Neural progenitor cell (in vitro differentiated cells): ENCODE results near the gene TBC1D20. TPM values are rescaled to one million over a fixed set of nuclear protein-coding genes. Genes with fewer than 3 reads are reported as not detected.

Source experiments
- DNase-seq: peaks from one replicate; pipeline ENCODE4 v3.0.0-alpha.2; 2016; ENCODE audit warnings: low spot score
- H2AFZ ChIP-seq: fragments of 200-600 bp; sonication (generic); replicated peaks from 2 replicates; pipeline ENCODE4 v1.6.1; 2016; ENCODE audit warnings: antibody characterized with exemption
- H3F3A ChIP-seq: fragments of 200-600 bp; sonication (generic); 2 replicates; pipeline ENCODE4 v1.6.1; 2016; ENCODE audit warnings: antibody characterized with exemption, low read depth
- H3K27ac ChIP-seq: fragments of 200-600 bp; sonication (generic); 2 replicates; pipeline ENCODE4 v1.5.1; 2016; ENCODE audit warnings: mild to moderate bottlenecking
- H3K27me3 ChIP-seq: fragments of 200-600 bp; sonication (generic); 2 replicates; pipeline ENCODE4 v1.6.1; 2016; ENCODE audit warnings: mild to moderate bottlenecking, moderate library complexity
- H3K36me3 ChIP-seq: fragments of 200-600 bp; sonication (generic); 2 replicates; pipeline ENCODE4 v1.5.1; 2016
- H3K4me1 ChIP-seq: fragments of 200-600 bp; sonication (generic); 2 replicates; pipeline ENCODE4 v1.6.1; 2016; ENCODE audit warnings: mixed run types
- H3K4me2 ChIP-seq: fragments of 200-600 bp; sonication (generic); 2 replicates; pipeline ENCODE4 v1.6.1; 2016
- H3K4me3 ChIP-seq: fragments of 200-600 bp; sonication (generic); 2 replicates; pipeline ENCODE4 v1.5.1; 2016
- H3K79me2 ChIP-seq: fragments of 200-600 bp; sonication (generic); 2 replicates; pipeline ENCODE4 v1.6.1; 2016; ENCODE audit warnings: low read depth
- H3K9ac ChIP-seq: fragments of 200-600 bp; sonication (generic); 2 replicates; pipeline ENCODE4 v1.6.1; 2016
- H3K9me3 ChIP-seq: fragments of 200-600 bp; sonication (generic); 2 replicates; pipeline ENCODE4 v1.5.1; 2016; ENCODE audit warnings: low read depth
- H4K20me1 ChIP-seq: fragments of 200-600 bp; sonication (generic); 2 replicates; pipeline ENCODE4 v1.6.1; 2016; ENCODE audit warnings: low read depth
- H3K27ac Mint-ChIP-seq: 3 replicates; pipeline ENCODE4 v1.8.0; 2021; ENCODE audit warnings: mixed read lengths
- H3K27me3 Mint-ChIP-seq: 2 replicates; pipeline ENCODE4 v1.8.0; 2022; ENCODE audit warnings: low read depth, mild to moderate bottlenecking, inconsistent platforms, moderate library complexity, mixed read lengths; ENCODE audit not compliant: insufficient read depth
- H3K36me3 Mint-ChIP-seq: 3 replicates; pipeline ENCODE4 v1.8.0; 2021; ENCODE audit warnings: mixed read lengths
- H3K4me1 Mint-ChIP-seq: 3 replicates; pipeline ENCODE4 v1.8.0; 2021; ENCODE audit warnings: mixed read lengths
- H3K4me3 Mint-ChIP-seq: 3 replicates; pipeline ENCODE4 v1.8.0; 2021; ENCODE audit warnings: mild to moderate bottlenecking, moderate library complexity, mixed read lengths
- H3K9me3 Mint-ChIP-seq: 3 replicates; pipeline ENCODE4 v1.8.0; 2020; ENCODE audit warnings: mixed read lengths
- EZH2 ChIP-seq: fragments of 200-600 bp; sonication (generic); IDR thresholded peaks from 2 replicates; pipeline ENCODE4 v1.6.1; 2017; ENCODE audit warnings: antibody characterized with exemption, mild to moderate bottlenecking, moderate library complexity
- EZH2phosphoT487 ChIP-seq: fragments of 200-600 bp; sonication (generic); IDR thresholded peaks from 2 replicates; pipeline ENCODE4 v1.6.1; 2017; ENCODE audit warnings: antibody characterized with exemption
- total RNA-seq: library from RNA; depleted of rRNA; stranded (reverse); fragments of >200 nt; gene quantifications from 2 replicates; pipeline ENCODE4 v1.2.3, GENCODE V29; 2015; ENCODE audit warnings: low replicate concordance
- TF ChIP-seq, protein P1 (sequence below): fragments of 200-600 bp; sonication (generic); IDR thresholded peaks from 2 replicates; pipeline ENCODE4 v1.5.1; 2017; ENCODE audit warnings: antibody characterized with exemption, mild to moderate bottlenecking

The TBC1D20 gene
- total RNA-seq, 1 donor from 2014 or later = 23.2 TPM

GRCh38 chr20:433300-433975, 28.9 kb downstream of the TBC1D20 start:
- H4K20me1 ChIP-seq = peaks cover 5% of the 10 kb centered on the region
- Mint-ChIP-seq H3K4me1 (peaks cover 12% of the 10 kb centered on the region), H3K36me3 (peaks cover 24% of the 10 kb centered on the region), H3K9me3 (no peaks in the 10 kb centered on the region), H3K4me3 (no peak overlapping the region), H3K27ac (peak overlapping the region; percentile 82), H3K27me3 (peaks cover 7% of the 10 kb centered on the region)
- no peaks in the 10 kb centered on the region for H3K27me3 ChIP-seq
- DNase-seq = no peak
- no peaks in the 10 kb centered on the region for H3K79me2 ChIP-seq
- no peak overlapping the region for H3K9ac ChIP-seq
- no peaks in the 10 kb centered on the region for H3K4me1 ChIP-seq
- H3F3A ChIP-seq = peaks cover 5% of the 10 kb centered on the region
- no peaks in the 10 kb centered on the region for H3K36me3 ChIP-seq
- no peaks in the 10 kb centered on the region for H3K9me3 ChIP-seq
- no peak overlapping the region for H2AFZ ChIP-seq
- TF ChIP-seq EZH2phosphoT487 = no peak
- TF ChIP-seq EZH2 = no peak
- TF ChIP-seq, protein P1, sequence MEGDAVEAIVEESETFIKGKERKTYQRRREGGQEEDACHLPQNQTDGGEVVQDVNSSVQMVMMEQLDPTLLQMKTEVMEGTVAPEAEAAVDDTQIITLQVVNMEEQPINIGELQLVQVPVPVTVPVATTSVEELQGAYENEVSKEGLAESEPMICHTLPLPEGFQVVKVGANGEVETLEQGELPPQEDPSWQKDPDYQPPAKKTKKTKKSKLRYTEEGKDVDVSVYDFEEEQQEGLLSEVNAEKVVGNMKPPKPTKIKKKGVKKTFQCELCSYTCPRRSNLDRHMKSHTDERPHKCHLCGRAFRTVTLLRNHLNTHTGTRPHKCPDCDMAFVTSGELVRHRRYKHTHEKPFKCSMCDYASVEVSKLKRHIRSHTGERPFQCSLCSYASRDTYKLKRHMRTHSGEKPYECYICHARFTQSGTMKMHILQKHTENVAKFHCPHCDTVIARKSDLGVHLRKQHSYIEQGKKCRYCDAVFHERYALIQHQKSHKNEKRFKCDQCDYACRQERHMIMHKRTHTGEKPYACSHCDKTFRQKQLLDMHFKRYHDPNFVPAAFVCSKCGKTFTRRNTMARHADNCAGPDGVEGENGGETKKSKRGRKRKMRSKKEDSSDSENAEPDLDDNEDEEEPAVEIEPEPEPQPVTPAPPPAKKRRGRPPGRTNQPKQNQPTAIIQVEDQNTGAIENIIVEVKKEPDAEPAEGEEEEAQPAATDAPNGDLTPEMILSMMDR = no peak
- H3K4me2 ChIP-seq = no peak overlapping the region
- H3K4me3 ChIP-seq = no peak overlapping the region
- H3K27ac ChIP-seq = no peak overlapping the region

DNA sequence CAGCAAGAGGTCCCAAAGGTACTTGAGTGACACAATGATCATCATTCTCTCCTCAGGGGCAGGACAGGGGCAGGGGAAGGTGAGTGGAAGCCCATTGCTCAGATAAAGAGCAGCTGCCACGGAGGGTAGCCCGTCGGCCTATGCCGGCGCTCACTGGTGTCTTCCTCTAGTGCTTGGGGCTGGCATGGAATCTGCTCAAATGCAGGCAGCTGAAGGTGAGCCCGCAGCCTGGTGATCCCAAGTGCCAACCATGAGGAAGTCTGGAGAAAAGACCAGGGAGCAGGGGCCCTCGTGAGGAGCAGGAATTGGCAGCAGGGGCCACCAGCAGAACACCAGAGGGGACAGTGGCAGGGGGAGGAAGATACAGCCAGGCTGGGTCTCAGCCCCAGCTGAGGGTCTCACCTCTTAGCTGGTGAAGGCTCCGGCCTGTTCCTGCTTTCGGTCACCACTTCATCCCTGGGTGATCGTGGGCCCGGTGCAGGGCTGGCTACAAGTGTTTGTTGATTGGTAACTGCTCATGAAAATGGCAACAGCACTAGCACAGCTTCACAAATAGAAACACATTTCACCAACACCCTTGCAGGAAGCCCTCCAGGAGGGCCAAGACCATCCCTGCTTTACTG, 29.5 kb downstream of the TBC1D20 start:
- Histone ChIP-seq H3F3A (peaks cover 5% of the 10 kb centered on the region), H3K4me2 (no peak overlapping the region), H3K4me1 (no peaks in the 10 kb centered on the region), H3K27me3 (no peaks in the 10 kb centered on the region), H3K36me3 (no peaks in the 10 kb centered on the region), H3K27ac (no peak overlapping the region), H3K79me2 (no peaks in the 10 kb centered on the region), H3K9me3 (no peaks in the 10 kb centered on the region), H3K9ac (no peak overlapping the region), H2AFZ (no peak overlapping the region), H4K20me1 (peaks cover 5% of the 10 kb centered on the region), H3K4me3 (no peak overlapping the region)
- TF ChIP-seq, protein P1 = no peak
- no peak for TF ChIP-seq EZH2phosphoT487
- no peak for TF ChIP-seq EZH2
- Mint-ChIP-seq H3K4me1 (peaks cover 12% of the 10 kb centered on the region), H3K27ac (peak overlapping the region; percentile 82), H3K4me3 (no peak overlapping the region), H3K9me3 (no peaks in the 10 kb centered on the region), H3K27me3 (peaks cover 7% of the 10 kb centered on the region), H3K36me3 (peaks cover 24% of the 10 kb centered on the region)
- no peak for DNase-seq

GRCh38 chr20:432208-432607, 30.1 kb downstream of the TBC1D20 start:
- Mint-ChIP-seq H3K27me3 (peaks cover 7% of the 10 kb centered on the region), H3K4me3 (no peak overlapping the region), H3K4me1 (peaks cover 12% of the 10 kb centered on the region), H3K27ac (no peak overlapping the region), H3K36me3 (peaks cover 20% of the 10 kb centered on the region), H3K9me3 (no peaks in the 10 kb centered on the region)
- Histone ChIP-seq H3K4me3 (no peak overlapping the region), H3K27me3 (no peaks in the 10 kb centered on the region), H3K9ac (no peak overlapping the region), H3K79me2 (no peaks in the 10 kb centered on the region), H2AFZ (no peak overlapping the region), H4K20me1 (peaks cover 5% of the 10 kb centered on the region), H3K27ac (no peak overlapping the region), H3K36me3 (no peaks in the 10 kb centered on the region), H3F3A (peaks cover 5% of the 10 kb centered on the region), H3K4me1 (no peaks in the 10 kb centered on the region), H3K4me2 (no peak overlapping the region), H3K9me3 (no peaks in the 10 kb centered on the region)
- TF ChIP-seq EZH2 (no peak), EZH2phosphoT487 (no peak)
- TF ChIP-seq, protein P1 = no peak
- DNase-seq = no peak
